ENCODE measurements around the gene TNN. TPM values are rescaled to one million over a fixed set of nuclear protein-coding genes. Genes with fewer than 3 reads are reported as not detected.

TNN gene
- total RNA-seq, 1 experiment from 2014 or later, result not detected

DNA sequence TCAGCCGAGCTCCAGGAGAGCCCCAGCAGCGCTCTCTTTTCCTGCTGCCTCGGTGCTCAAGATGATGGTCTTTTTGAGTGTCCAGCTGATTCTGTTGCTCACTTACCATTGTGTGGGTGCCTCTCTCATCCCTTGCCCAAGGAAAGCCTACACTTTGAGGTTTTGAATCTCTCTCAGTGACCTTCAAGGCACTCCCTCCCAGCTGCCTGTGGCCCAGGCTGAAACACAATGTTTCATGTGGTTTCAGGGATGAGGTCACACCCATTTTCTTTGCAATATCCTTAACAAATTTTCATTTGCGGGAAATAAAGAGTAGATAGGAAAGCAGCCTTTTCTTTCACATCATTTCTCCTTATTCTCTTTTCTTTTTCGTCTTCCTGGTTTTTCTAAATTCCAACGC, 31.8 kb upstream of the TNN start:
- Histone ChIP-seq H3K4me3 (ENCODE audit: low read depth, low read length, poor library complexity, severe bottlenecking) (no peak overlapping the region), H3K27ac (ENCODE audit: low read depth, low read length, poor library complexity, severe bottlenecking) (no peak overlapping the region), H3K36me3 (ENCODE audit: insufficient read depth, low read length, poor library complexity, severe bottlenecking) (no peaks in the 10 kb centered on the region), H3K4me1 (ENCODE audit: insufficient read depth, low read length, poor library complexity, severe bottlenecking) (no peaks in the 10 kb centered on the region), H3K27me3 (replicated peaks; ENCODE audit: insufficient read depth, low read depth, low read length, poor library complexity) (no peaks in the 10 kb centered on the region), H3K9me3 (ENCODE audit: low read depth, low read length, poor library complexity, severe bottlenecking) (no peaks in the 10 kb centered on the region)
- intact Hi-C loops (cut with micrococcal nuclease; ENCODE audit: unreplicated experiment), result no loop called here
- CTCF ChIA-PET, result interaction anchor here (0.5 kb wide), 1 partner anchor 50 kb away, joined by 9 read pairs; no protein-coding TSS in a partner anchor
- POLR2A ChIA-PET (ENCODE audit: low non-redundant PET), result no interaction called here
- DNase-seq (ENCODE audit: low spot score), result no peak
- TF ChIP-seq, protein P1, sequence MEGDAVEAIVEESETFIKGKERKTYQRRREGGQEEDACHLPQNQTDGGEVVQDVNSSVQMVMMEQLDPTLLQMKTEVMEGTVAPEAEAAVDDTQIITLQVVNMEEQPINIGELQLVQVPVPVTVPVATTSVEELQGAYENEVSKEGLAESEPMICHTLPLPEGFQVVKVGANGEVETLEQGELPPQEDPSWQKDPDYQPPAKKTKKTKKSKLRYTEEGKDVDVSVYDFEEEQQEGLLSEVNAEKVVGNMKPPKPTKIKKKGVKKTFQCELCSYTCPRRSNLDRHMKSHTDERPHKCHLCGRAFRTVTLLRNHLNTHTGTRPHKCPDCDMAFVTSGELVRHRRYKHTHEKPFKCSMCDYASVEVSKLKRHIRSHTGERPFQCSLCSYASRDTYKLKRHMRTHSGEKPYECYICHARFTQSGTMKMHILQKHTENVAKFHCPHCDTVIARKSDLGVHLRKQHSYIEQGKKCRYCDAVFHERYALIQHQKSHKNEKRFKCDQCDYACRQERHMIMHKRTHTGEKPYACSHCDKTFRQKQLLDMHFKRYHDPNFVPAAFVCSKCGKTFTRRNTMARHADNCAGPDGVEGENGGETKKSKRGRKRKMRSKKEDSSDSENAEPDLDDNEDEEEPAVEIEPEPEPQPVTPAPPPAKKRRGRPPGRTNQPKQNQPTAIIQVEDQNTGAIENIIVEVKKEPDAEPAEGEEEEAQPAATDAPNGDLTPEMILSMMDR (conservative IDR thresholded peaks at IDR 0.05; ENCODE audit: low read depth, low read length), result no peak
- no peak for TF ChIP-seq EZH2 (IDR thresholded peaks at IDR 0.05; ENCODE audit: borderline replicate concordance, low read depth, low read length, poor library complexity, severe bottlenecking)
- BruUV-seq (replicated peaks), result no TSS peak

DNA sequence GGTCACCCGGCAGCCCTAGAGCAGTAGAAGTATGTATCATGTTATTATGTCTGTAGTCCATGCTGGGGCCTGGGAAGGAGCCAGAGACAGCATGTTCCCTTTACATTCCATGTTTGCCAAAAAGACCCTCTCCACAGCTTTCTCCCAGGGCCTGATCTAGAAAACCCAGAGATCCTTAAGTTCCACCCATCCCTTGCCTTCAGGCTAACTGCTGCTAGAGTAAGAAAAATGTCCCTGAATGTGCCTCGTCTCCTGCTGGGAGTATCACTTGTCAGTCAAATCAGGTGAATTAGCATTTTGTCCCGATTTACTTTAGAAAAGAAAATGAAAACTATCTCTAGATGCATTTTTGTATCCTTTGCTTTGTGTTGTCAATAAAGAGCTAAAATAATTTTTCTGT, 31.2 kb upstream of the TNN start:
- no peak overlapping the region for H3K4me3 ChIP-seq (ENCODE audit: low read depth, low read length, poor library complexity, severe bottlenecking)
- no peak for TF ChIP-seq EZH2 (IDR thresholded peaks at IDR 0.05; ENCODE audit: borderline replicate concordance, low read depth, low read length, poor library complexity, severe bottlenecking)
- TF ChIP-seq, protein P1 (conservative IDR thresholded peaks at IDR 0.05; ENCODE audit: low read depth, low read length), result no peak
- H3K36me3 ChIP-seq (ENCODE audit: insufficient read depth, low read length, poor library complexity, severe bottlenecking), result no peaks in the 10 kb centered on the region
- ChIA-PET CTCF (no interaction called here), POLR2A (ENCODE audit: low non-redundant PET) (no interaction called here)
- no peaks in the 10 kb centered on the region for H3K4me1 ChIP-seq (ENCODE audit: insufficient read depth, low read length, poor library complexity, severe bottlenecking)
- H3K27ac ChIP-seq (ENCODE audit: low read depth, low read length, poor library complexity, severe bottlenecking), result no peak overlapping the region
- no peaks in the 10 kb centered on the region for H3K27me3 ChIP-seq (replicated peaks; ENCODE audit: insufficient read depth, low read depth, low read length, poor library complexity)
- no peak for DNase-seq (ENCODE audit: low spot score)
- no peaks in the 10 kb centered on the region for H3K9me3 ChIP-seq (ENCODE audit: low read depth, low read length, poor library complexity, severe bottlenecking)
- intact Hi-C loops (cut with micrococcal nuclease; ENCODE audit: unreplicated experiment), result no loop called here
- BruUV-seq (replicated peaks), result no TSS peak

- TF ChIP-seq, protein P1 (conservative IDR thresholded peaks at IDR 0.05; ENCODE audit: low read depth, low read length), result no peak
- no peak for TF ChIP-seq EZH2 (IDR thresholded peaks at IDR 0.05; ENCODE audit: borderline replicate concordance, low read depth, low read length, poor library complexity, severe bottlenecking)
- intact Hi-C loops (cut with micrococcal nuclease; ENCODE audit: unreplicated experiment), result no loop called here
- CTCF ChIA-PET, result no interaction called here
- H3K27me3 ChIP-seq (replicated peaks; ENCODE audit: insufficient read depth, low read depth, low read length, poor library complexity), result no peaks in the 10 kb centered on the region
- H3K4me3 ChIP-seq (ENCODE audit: low read depth, low read length, poor library complexity, severe bottlenecking), result no peak overlapping the region
- no peaks in the 10 kb centered on the region for H3K36me3 ChIP-seq (ENCODE audit: insufficient read depth, low read length, poor library complexity, severe bottlenecking)
- POLR2A ChIA-PET (ENCODE audit: low non-redundant PET), result no interaction called here
- BruUV-seq (replicated peaks), result no TSS peak
- no peaks in the 10 kb centered on the region for H3K4me1 ChIP-seq (ENCODE audit: insufficient read depth, low read length, poor library complexity, severe bottlenecking)
- H3K9me3 ChIP-seq (ENCODE audit: low read depth, low read length, poor library complexity, severe bottlenecking), result no peaks in the 10 kb centered on the region
- no peak overlapping the region for H3K27ac ChIP-seq (ENCODE audit: low read depth, low read length, poor library complexity, severe bottlenecking)
- DNase-seq (ENCODE audit: low spot score), result no peak
These were observed 30.2 kb upstream of the TNN start for GRCh38 chr1:175037416-175037815.

All from A673 (cell line).